Transverse colon (tissue), 4 donors: ENCODE results near the gene CCN5. TPM values are rescaled to one million over a fixed set of nuclear protein-coding genes. Genes with fewer than 3 reads are reported as not detected.

ENCODE experiments used
- DNase-seq: peaks from one replicate; pipeline ENCODE4 v3.0.0-alpha.2; 2019
- H3K27ac ChIP-seq, 4 donors: fragments of 200-600 bp; sonication (generic); 2 replicates each; pipeline ENCODE4 v1.5.1; 2016 to 2018; ENCODE audit warnings: inconsistent platforms in 4 of 4
- H3K27me3 ChIP-seq: fragments of 200-600 bp; sonication (generic); 2 replicates; pipeline ENCODE4 v1.5.1; 2017; ENCODE audit warnings: inconsistent platforms
- H3K36me3 ChIP-seq, 4 donors: fragments of 200-600 bp; sonication (generic); 2 replicates each; pipeline ENCODE4 v1.5.1; 2017 to 2019; ENCODE audit warnings: inconsistent platforms in 4 of 4
- H3K4me1 ChIP-seq, 4 donors: fragments of 200-600 bp; sonication (generic); 2 replicates each; pipeline ENCODE4 v1.5.1; 2017 to 2020; ENCODE audit warnings: inconsistent platforms in 4 of 4
- H3K4me3 ChIP-seq, 4 donors: fragments of 200-600 bp; sonication (generic); 1 replicate in 1 of 4; 2 replicates in 3 of 4; pipeline versions ENCODE4 v1.5.1 to v1.6.1; 2017 to 2019; ENCODE audit warnings: inconsistent platforms in 4 of 4
- H3K9me3 ChIP-seq, 2 donors: fragments of 200-600 bp; sonication (generic); 2 replicates each; pipeline ENCODE4 v1.5.1; 2017 to 2019; ENCODE audit warnings: inconsistent platforms in 2 of 2
- EP300 ChIP-seq: sonication (generic); formaldehyde crosslinking; IDR thresholded peaks from one replicate; pipeline ENCODE4 v1.6.1; 2017; ENCODE audit warnings: antibody characterized with exemption, low read depth
- POLR2A ChIP-seq: fragments of 450-650 bp; IDR thresholded peaks from one replicate; pipeline ENCODE4 v1.6.1; 2016; ENCODE audit warnings: antibody characterized with exemption, mild to moderate bottlenecking, moderate library complexity
- POLR2AphosphoS5 ChIP-seq, 3 donors: sonication (generic); formaldehyde crosslinking; IDR thresholded peaks; one replicate each; pipeline ENCODE4 v1.6.1; 2016; ENCODE audit warnings: antibody characterized with exemption in 3 of 3
- WGBS, 2 donors: methylation state at CpG; one replicate each; pipeline ENCODE4 v1.1.5; 2018; ENCODE audit warnings: low coverage in 1 of 2; 5-methylcytosine and 5-hydroxymethylcytosine counted together
- in situ Hi-C, 4 donors: fragments of 200-750 bp; cut with MboI; loops; one replicate each; pipeline versions ENCODE4 v1.15.0 to v1.15.1; 2017; ENCODE audit warnings: low sequenced_read_pairs in 3 of 4, low pct_ligation_motif_present in 1 of 4, low pct_unique_long_range_greater_than_20kb in 1 of 4
- intact Hi-C: fragments of 100-400 bp; cut with DNase I; formaldehyde crosslinking; loops from one replicate; pipeline ENCODE4 v1.15.1; 2023; ENCODE audit warnings: low total_unique reads
- total RNA-seq, 4 donors: library from RNA; depleted of rRNA; stranded (reverse); fragments of >200 nt; gene quantifications; one replicate each; pipeline ENCODE4 v1.1.0, GENCODE V29; 2016
- TF ChIP-seq, protein P1 (sequence below), 5 experiments: fragments of 200-600 bp in 3 of 5; fragments of 450-650 bp in 2 of 5; sonication (generic) in 3 of 5; IDR thresholded peaks; 1 replicate in 2 of 5; 2 replicates in 3 of 5; pipeline ENCODE4 v1.5.1; 2016 to 2017; ENCODE audit warnings: antibody characterized with exemption in 5 of 5, inconsistent platforms in 3 of 5, mild to moderate bottlenecking in 2 of 5, moderate library complexity in 1 of 5

The CCN5 gene
- total RNA-seq, 4 donors from 2014 or later, result 9.5 to 20.6 (median 15.9) TPM

DNA sequence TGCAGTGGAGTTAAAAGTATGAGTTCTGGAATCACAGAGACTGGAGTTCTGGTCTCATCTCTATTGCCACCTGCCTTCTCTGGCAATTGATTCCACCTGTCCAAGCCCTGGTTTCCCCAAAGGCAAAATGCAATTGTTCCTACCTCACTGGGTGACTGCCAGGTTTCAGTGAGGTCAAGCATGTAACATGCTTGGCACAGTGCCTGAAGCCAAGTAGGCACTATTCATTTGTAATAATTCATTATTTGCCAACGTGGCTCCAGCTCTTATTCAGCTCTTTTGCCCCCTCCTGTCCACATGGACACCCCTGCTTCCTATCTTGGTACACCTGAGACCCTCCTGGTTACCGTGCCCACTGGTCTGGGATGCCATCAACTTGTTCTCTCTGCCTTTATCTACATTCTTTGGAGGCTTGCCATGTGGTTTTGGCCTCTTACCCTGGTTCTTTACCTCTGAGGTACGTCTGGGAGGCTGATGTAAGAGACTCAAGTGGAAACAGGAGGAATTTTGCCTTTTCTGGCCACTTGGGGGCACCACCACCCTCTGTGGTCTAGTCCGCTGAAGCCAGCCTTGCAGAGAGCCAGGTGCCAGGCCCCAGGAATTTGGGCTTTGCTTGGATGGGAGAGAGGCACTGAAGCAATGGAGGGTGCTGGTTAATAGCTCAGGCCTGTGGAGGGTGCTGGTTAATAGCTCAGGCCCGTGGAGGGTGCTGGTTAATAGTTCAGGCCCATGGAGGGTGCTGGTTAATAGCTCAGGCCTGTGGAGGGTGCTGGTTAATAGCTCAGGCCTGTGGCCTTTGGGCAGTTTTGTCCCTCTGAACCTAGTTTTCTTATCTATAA lies 32.2 kb downstream of the CCN5 start:
- DNase-seq, result peak; percentile 83
- intact Hi-C loops (loop anchor here (5.0 kb wide), 1 partner anchor 120 kb away; no protein-coding TSS in a partner anchor), in situ Hi-C loops (loop anchor here in 3 of 4 donors (10.0 kb wide), 2 partner anchors 117 to 127 kb away; no protein-coding TSS in a partner anchor)
- Histone ChIP-seq H3K4me3 (no peak overlapping the region), H3K9me3 (no peaks in the 10 kb centered on the region), H3K27ac (no peak overlapping the region), H3K4me1 (peaks cover 5 to 20% (median 10%) of the 10 kb centered on the region in 4 donors), H3K36me3 (no peaks in the 10 kb centered on the region), H3K27me3 (peaks cover 64% of the 10 kb centered on the region)
- WGBS, 2 donors, result 4 to 14% methylated on average over 3 to 5 of the region's 5 CpGs
- TF ChIP-seq, protein P1, sequence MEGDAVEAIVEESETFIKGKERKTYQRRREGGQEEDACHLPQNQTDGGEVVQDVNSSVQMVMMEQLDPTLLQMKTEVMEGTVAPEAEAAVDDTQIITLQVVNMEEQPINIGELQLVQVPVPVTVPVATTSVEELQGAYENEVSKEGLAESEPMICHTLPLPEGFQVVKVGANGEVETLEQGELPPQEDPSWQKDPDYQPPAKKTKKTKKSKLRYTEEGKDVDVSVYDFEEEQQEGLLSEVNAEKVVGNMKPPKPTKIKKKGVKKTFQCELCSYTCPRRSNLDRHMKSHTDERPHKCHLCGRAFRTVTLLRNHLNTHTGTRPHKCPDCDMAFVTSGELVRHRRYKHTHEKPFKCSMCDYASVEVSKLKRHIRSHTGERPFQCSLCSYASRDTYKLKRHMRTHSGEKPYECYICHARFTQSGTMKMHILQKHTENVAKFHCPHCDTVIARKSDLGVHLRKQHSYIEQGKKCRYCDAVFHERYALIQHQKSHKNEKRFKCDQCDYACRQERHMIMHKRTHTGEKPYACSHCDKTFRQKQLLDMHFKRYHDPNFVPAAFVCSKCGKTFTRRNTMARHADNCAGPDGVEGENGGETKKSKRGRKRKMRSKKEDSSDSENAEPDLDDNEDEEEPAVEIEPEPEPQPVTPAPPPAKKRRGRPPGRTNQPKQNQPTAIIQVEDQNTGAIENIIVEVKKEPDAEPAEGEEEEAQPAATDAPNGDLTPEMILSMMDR (IDR thresholded peaks at IDR 0.05), result peak; percentile 62 to 75 (median 66)
- TF ChIP-seq EP300 (no peak), POLR2AphosphoS5 (IDR thresholded peaks at IDR 0.05) (no peak), POLR2A (no peak)

DNA sequence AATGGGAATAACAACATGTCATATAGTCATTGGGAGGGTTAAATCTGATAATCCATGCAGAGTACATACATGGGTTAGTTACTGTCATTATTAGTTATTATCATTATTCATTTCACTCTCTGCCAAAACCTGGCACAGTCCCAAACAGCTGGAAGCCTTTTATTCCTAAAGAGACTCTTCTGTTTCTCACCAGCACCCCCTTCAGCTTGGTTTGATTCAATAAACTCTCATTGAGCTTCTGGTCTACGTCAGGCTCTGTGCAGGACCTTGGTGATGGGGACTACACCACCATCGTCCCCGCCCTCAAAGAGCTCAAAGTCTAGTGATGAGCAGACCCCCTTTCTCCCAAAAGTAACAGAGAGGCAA lies 32.8 kb downstream of the CCN5 start:
- in situ Hi-C loops, result loop anchor here in 3 of 4 donors (10.0 kb wide), 2 partner anchors 117 to 127 kb away; no protein-coding TSS in a partner anchor
- DNase-seq, result no peak
- peaks cover 5 to 20% (median 10%) of the 10 kb centered on the region in 4 donors for H3K4me1 ChIP-seq
- H3K27me3 ChIP-seq, result peaks cover 59% of the 10 kb centered on the region
- 70 to 80% methylated on average over 1 to 3 of the region's 3 CpGs for WGBS, 2 donors
- intact Hi-C loops, result loop anchor here (5.0 kb wide), 1 partner anchor 119 kb away; no protein-coding TSS in a partner anchor
- H3K4me3 ChIP-seq, result no peak overlapping the region
- no peaks in the 10 kb centered on the region for H3K9me3 ChIP-seq
- H3K36me3 ChIP-seq, result no peaks in the 10 kb centered on the region
- H3K27ac ChIP-seq, result no peak overlapping the region
- TF ChIP-seq, protein P1 (IDR thresholded peaks at IDR 0.05), result no peak
- TF ChIP-seq EP300 (no peak), POLR2AphosphoS5 (IDR thresholded peaks at IDR 0.05) (no peak), POLR2A (no peak)

DNA sequence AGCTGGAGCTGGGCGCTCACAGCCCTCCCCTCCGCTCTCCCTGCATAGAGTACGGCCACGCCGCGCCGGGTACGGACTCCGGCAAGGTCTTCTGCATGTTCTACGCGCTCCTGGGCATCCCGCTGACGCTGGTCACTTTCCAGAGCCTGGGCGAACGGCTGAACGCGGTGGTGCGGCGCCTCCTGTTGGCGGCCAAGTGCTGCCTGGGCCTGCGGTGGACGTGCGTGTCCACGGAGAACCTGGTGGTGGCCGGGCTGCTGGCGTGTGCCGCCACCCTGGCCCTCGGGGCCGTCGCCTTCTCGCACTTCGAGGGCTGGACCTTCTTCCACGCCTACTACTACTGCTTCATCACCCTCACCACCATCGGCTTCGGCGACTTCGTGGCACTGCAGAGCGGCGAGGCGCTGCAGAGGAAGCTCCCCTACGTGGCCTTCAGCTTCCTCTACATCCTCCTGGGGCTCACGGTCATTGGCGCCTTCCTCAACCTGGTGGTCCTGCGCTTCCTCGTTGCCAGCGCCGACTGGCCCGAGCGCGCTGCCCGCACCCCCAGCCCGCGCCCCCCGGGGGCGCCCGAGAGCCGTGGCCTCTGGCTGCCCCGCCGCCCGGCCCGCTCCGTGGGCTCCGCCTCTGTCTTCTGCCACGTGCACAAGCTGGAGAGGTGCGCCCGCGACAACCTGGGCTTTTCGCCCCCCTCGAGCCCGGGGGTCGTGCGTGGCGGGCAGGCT lies 35.1 kb downstream of the CCN5 start:
- DNase-seq, result no peak

More for the DNA sequence above, 35.1 kb downstream of the CCN5 start:
- H3K36me3 ChIP-seq, result no peaks in the 10 kb centered on the region
- peaks cover 53% of the 10 kb centered on the region for H3K27me3 ChIP-seq
- H3K9me3 ChIP-seq, result no peaks in the 10 kb centered on the region
- H3K4me1 ChIP-seq, result peaks cover 5 to 20% (median 10%) of the 10 kb centered on the region in 4 donors
- no peak for TF ChIP-seq POLR2A
- TF ChIP-seq, protein P1 (IDR thresholded peaks at IDR 0.05), result peak in 2 of 5 experiments; percentile 25 to 31
- intact Hi-C loops (no loop called here), in situ Hi-C loops (no loop called here)
- H3K4me3 ChIP-seq, result no peak overlapping the region
- no peak overlapping the region for H3K27ac ChIP-seq
- WGBS, 2 donors, result 46% methylated on average over 53 of the region's 73 CpGs; no CpG with 5 or more reads in 1 of the 2 donors
